ENCODE results near the gene TNS1.

Gene TNS1

GRCh38 chr2:217969588-217969987 lies 33.2 kb downstream of the TNS1 start:
- Histone ChIP-seq H3K4me3 (ENCODE audit: low read length) (no peak overlapping the region), H3K36me3 (ENCODE audit: control insufficient read depth, insufficient read depth, low read length) (no peaks in the 10 kb centered on the region), H3K4me1 (ENCODE audit: control insufficient read depth, insufficient read depth, low read length) (peaks cover 16% of the 10 kb centered on the region), H3K27me3 (ENCODE audit: control insufficient read depth, insufficient read depth, low read length) (no peaks in the 10 kb centered on the region), H3K9me3 (ENCODE audit: control insufficient read depth, low read length) (no peaks in the 10 kb centered on the region), H3K9ac (ENCODE audit: low read length) (no peak overlapping the region)

- no peaks in the 10 kb centered on the region for H3K27me3 ChIP-seq (ENCODE audit: control insufficient read depth, insufficient read depth, low read length)
- H3K9me3 ChIP-seq (ENCODE audit: control insufficient read depth, low read length): no peaks in the 10 kb centered on the region
- no peaks in the 10 kb centered on the region for H3K36me3 ChIP-seq (ENCODE audit: control insufficient read depth, insufficient read depth, low read length)
- H3K4me1 ChIP-seq (ENCODE audit: control insufficient read depth, insufficient read depth, low read length): peaks cover 23% of the 10 kb centered on the region
- no peak overlapping the region for H3K4me3 ChIP-seq (ENCODE audit: low read length)
- H3K9ac ChIP-seq (ENCODE audit: low read length): no peak overlapping the region
These were observed 34.8 kb downstream of the TNS1 start for GRCh38 chr2:217968023-217968422.

GRCh38 chr2:217966423-217967070 lies 36.2 kb downstream of the TNS1 start:
- H3K4me1 ChIP-seq (ENCODE audit: control insufficient read depth, insufficient read depth, low read length): peaks cover 23% of the 10 kb centered on the region
- no peaks in the 10 kb centered on the region for H3K27me3 ChIP-seq (ENCODE audit: control insufficient read depth, insufficient read depth, low read length)
- H3K36me3 ChIP-seq (ENCODE audit: control insufficient read depth, insufficient read depth, low read length): no peaks in the 10 kb centered on the region
- no peaks in the 10 kb centered on the region for H3K9me3 ChIP-seq (ENCODE audit: control insufficient read depth, low read length)
- H3K4me3 ChIP-seq (ENCODE audit: low read length): no peak overlapping the region
- no peak overlapping the region for H3K9ac ChIP-seq (ENCODE audit: low read length)

GRCh38 chr2:217964275-217965161 lies 38.3 kb downstream of the TNS1 start:
- H3K9me3 ChIP-seq (ENCODE audit: control insufficient read depth, low read length): no peaks in the 10 kb centered on the region
- no peaks in the 10 kb centered on the region for H3K36me3 ChIP-seq (ENCODE audit: control insufficient read depth, insufficient read depth, low read length)
- no peak overlapping the region for H3K9ac ChIP-seq (ENCODE audit: low read length)
- H3K4me1 ChIP-seq (ENCODE audit: control insufficient read depth, insufficient read depth, low read length): peaks cover 23% of the 10 kb centered on the region
- H3K4me3 ChIP-seq (ENCODE audit: low read length): no peak overlapping the region
- no peaks in the 10 kb centered on the region for H3K27me3 ChIP-seq (ENCODE audit: control insufficient read depth, insufficient read depth, low read length)

DNA sequence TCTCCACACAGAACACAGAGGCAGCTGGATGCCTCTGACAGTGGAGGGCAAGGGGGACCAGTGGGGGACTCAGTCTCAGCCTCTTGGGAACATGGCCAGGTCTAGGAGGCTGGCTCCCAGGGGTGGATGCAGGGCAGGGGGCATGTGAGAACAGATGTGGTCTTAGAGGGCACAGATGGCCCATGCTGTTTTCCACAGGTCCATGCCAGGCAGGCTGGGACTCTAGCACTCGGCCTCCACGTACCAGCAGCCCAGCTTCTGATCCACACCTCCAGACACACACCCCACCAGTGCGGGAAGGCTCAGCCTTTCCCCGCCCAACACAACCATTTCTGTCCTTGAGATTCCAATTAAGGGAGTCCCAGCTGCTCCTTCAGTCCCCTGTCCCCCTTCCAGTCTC lies 42.4 kb downstream of the TNS1 start:
- H3K27me3 ChIP-seq (ENCODE audit: control insufficient read depth, insufficient read depth, low read length): no peaks in the 10 kb centered on the region
- H3K4me1 ChIP-seq (ENCODE audit: control insufficient read depth, insufficient read depth, low read length): peaks cover 14% of the 10 kb centered on the region
- no peak overlapping the region for H3K4me3 ChIP-seq (ENCODE audit: low read length)
- no peaks in the 10 kb centered on the region for H3K36me3 ChIP-seq (ENCODE audit: control insufficient read depth, insufficient read depth, low read length)
- H3K9ac ChIP-seq (ENCODE audit: low read length): no peak overlapping the region
- no peaks in the 10 kb centered on the region for H3K9me3 ChIP-seq (ENCODE audit: control insufficient read depth, low read length)

DNA sequence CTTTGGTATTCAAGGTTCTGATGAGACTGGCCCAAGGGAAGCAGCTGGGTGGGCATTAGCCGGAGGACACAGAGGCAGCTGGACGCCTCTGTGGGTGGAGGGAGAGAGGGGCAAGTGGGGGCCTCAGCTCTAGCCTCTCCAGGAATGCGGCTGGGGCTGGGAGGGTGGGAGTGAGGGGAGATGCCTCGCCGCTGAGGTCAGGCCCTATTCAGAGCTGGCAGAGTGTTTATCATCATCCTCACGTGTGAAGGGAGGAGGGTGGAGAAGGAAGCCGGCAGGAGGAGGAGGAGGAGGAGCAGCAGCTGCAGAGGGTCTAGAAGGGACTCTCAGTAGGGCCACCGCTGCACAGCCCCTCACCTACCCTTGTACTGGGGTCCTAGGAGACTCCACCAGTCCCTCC lies 43.1 kb downstream of the TNS1 start:
- H3K4me1 ChIP-seq (ENCODE audit: control insufficient read depth, insufficient read depth, low read length): peaks cover 14% of the 10 kb centered on the region
- H3K9me3 ChIP-seq (ENCODE audit: control insufficient read depth, low read length): no peaks in the 10 kb centered on the region
- no peaks in the 10 kb centered on the region for H3K36me3 ChIP-seq (ENCODE audit: control insufficient read depth, insufficient read depth, low read length)
- no peak overlapping the region for H3K4me3 ChIP-seq (ENCODE audit: low read length)
- no peaks in the 10 kb centered on the region for H3K27me3 ChIP-seq (ENCODE audit: control insufficient read depth, insufficient read depth, low read length)
- H3K9ac ChIP-seq (ENCODE audit: low read length): no peak overlapping the region

DNA sequence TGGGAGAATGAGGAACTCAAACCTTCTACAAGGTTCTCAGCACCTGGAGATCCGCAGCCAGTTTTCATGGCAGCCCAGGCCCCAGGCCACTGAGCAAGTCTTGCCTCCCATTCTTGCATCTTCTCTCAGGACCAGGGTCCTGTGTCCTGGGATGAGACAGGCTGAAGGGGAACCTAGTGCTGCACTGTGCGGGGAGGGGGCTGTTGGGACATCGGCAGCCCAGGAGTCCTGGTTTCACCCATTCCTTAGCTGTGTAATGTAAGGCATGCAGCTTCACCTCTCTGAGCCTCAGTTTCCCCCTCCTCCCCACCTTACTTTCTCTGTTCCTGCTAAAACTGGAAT lies 43.9 kb downstream of the TNS1 start:
- Histone ChIP-seq H3K27me3 (ENCODE audit: control insufficient read depth, insufficient read depth, low read length) (no peaks in the 10 kb centered on the region), H3K9me3 (ENCODE audit: control insufficient read depth, low read length) (no peaks in the 10 kb centered on the region), H3K36me3 (ENCODE audit: control insufficient read depth, insufficient read depth, low read length) (no peaks in the 10 kb centered on the region), H3K4me3 (ENCODE audit: low read length) (no peak overlapping the region), H3K9ac (ENCODE audit: low read length) (no peak overlapping the region), H3K4me1 (ENCODE audit: control insufficient read depth, insufficient read depth, low read length) (peaks cover 10% of the 10 kb centered on the region)

DNA sequence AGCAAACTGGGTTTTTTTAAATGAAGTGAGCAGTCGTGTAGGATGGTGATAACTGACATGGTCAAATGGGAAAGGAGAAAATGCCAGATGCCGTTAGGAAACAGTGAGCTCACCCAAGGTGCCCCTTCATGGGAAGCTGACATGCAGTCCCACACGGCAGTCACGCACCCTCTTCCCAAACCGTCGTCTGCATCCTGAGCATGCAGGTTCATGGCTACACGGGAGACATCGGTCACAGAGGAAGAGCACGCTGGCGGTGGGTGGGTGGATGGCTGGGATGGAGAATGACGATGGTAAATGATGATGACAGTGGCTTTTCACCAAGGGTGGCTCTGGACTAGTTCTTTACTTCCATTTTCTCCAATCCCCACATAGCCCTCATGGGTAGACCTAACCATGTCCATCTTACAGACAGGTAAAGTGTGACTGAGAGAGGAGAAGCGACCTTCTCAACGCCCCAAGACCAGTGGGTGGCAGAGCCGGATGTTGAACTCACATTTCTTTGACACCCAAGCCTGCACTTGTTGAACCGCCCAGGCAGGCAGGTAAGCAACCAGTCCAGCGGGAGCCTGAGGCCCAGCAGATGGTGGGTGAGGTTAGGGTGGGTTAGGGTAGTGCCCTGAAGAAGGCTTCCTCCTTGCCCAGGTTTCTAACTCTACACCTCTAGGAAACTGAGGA lies 44.5 kb downstream of the TNS1 start:
- Histone ChIP-seq H3K4me3 (ENCODE audit: low read length) (no peak overlapping the region), H3K4me1 (ENCODE audit: control insufficient read depth, insufficient read depth, low read length) (peaks cover 14% of the 10 kb centered on the region), H3K9me3 (ENCODE audit: control insufficient read depth, low read length) (no peaks in the 10 kb centered on the region), H3K36me3 (ENCODE audit: control insufficient read depth, insufficient read depth, low read length) (no peaks in the 10 kb centered on the region), H3K9ac (ENCODE audit: low read length) (no peak overlapping the region), H3K27me3 (ENCODE audit: control insufficient read depth, insufficient read depth, low read length) (no peaks in the 10 kb centered on the region)

GRCh38 chr2:217956586-217957457 lies 46.0 kb downstream of the TNS1 start:
- Histone ChIP-seq H3K4me1 (ENCODE audit: control insufficient read depth, insufficient read depth, low read length) (peaks cover 14% of the 10 kb centered on the region), H3K9me3 (ENCODE audit: control insufficient read depth, low read length) (no peaks in the 10 kb centered on the region), H3K9ac (ENCODE audit: low read length) (no peak overlapping the region), H3K36me3 (ENCODE audit: control insufficient read depth, insufficient read depth, low read length) (no peaks in the 10 kb centered on the region), H3K27me3 (ENCODE audit: control insufficient read depth, insufficient read depth, low read length) (no peaks in the 10 kb centered on the region), H3K4me3 (ENCODE audit: low read length) (no peak overlapping the region)

DNA sequence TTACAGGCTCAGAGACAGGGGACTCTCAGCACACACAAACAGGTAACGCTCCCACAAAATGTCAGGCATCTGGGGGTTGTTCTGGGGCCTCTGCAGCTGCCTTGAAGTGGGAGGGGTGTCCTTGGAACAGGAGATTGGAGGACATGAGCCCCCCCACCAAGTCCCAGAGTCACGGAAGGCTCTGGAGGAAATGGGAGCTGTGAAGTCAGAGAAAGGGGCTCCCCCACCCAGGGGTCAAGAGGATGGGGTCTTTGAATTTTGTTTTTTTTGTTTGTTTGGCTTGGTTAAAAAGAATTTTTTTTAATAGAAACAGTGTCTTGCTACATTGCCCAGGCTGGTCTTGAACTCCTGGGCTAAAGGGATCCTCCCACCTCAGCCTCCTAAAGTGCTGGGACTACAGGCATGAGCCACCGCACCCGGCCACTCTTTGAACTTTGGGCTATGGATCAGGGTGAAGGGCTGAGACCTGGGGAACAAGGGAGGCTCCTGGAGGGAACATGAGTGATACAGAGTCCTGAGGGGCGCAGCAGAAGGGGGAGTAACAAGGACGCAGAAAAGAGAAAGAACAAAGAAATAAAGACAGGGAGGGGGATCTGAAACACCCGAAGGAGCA lies 46.8 kb downstream of the TNS1 start:
- Histone ChIP-seq H3K36me3 (ENCODE audit: control insufficient read depth, insufficient read depth, low read length) (no peaks in the 10 kb centered on the region), H3K9ac (ENCODE audit: low read length) (no peak overlapping the region), H3K27me3 (ENCODE audit: control insufficient read depth, insufficient read depth, low read length) (no peaks in the 10 kb centered on the region), H3K4me1 (ENCODE audit: control insufficient read depth, insufficient read depth, low read length) (peaks cover 14% of the 10 kb centered on the region), H3K9me3 (ENCODE audit: control insufficient read depth, low read length) (no peaks in the 10 kb centered on the region), H3K4me3 (ENCODE audit: low read length) (no peak overlapping the region)

DNA sequence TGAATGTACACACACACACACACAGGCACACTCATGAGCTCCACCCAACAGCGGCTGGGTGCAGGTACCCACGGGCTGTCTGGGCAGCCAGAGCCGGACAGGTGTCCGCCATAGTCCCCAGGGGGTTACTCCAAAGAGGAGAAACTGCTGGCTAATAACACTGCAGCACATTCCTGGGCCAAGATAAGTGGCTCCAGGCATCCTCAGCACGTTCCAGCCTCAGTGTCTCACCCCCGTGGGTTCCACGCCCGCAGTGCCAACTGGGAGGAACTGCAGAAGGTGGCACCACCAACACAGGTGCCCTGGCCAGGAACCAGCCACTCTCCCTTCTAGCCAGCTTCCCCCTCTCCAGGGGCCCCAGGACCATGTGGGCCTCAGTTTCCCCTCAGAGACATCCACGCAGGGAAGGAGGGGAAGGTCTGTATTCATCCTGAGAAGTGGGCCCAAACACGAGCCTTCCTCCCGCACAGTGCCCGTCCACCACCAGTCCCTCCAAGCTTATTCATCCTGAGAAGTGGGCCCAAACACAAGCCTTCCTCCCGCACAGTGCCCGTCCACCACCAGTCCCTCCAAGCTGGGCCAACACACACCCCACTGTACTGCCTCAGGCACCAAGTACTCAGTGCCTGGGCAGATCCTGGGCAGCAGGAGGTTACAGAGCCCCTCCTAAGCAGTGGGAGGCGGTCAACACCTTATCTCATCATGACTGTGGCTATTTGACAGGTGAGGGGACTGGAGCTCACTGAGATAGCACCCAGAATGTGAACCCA lies 47.6 kb downstream of the TNS1 start:
- Histone ChIP-seq H3K27me3 (ENCODE audit: control insufficient read depth, insufficient read depth, low read length) (no peaks in the 10 kb centered on the region), H3K4me1 (ENCODE audit: control insufficient read depth, insufficient read depth, low read length) (peaks cover 14% of the 10 kb centered on the region), H3K36me3 (ENCODE audit: control insufficient read depth, insufficient read depth, low read length) (no peaks in the 10 kb centered on the region), H3K9me3 (ENCODE audit: control insufficient read depth, low read length) (no peaks in the 10 kb centered on the region), H3K9ac (ENCODE audit: low read length) (no peak overlapping the region), H3K4me3 (ENCODE audit: low read length) (no peak overlapping the region)

Measured in mucosa of stomach (tissue), 1 donor.